Measurements from ENCODE around the gene RPS14. TPM values are rescaled to one million over a fixed set of nuclear protein-coding genes. Genes with fewer than 3 reads are reported as not detected.
A peak's percentile ranks its signal among the peaks of the same experiment; 100 is the strongest.

RPS14 gene
- total RNA-seq, 1 donor from 2014 or later: 3,639 TPM

GRCh38 chr5:150446088-150446487 is 3.5 kb downstream of the RPS14 start:
- H3K4me1 Mint-ChIP-seq: peaks cover 12% of the 10 kb centered on the region
- no peak overlapping the region for H3K9ac ChIP-seq
- no peak overlapping the region for H3K4me3 Mint-ChIP-seq
- no peak for TF ChIP-seq CTCF (IDR thresholded peaks at IDR 0.05)
- no peak for TF ChIP-seq EZH2phosphoT487 (IDR thresholded peaks at IDR 0.05)
- DNase-seq (ENCODE audit: low spot score): no peak
- H3K27ac Mint-ChIP-seq: no peak overlapping the region
- H3K36me3 ChIP-seq: peaks cover 11% of the 10 kb centered on the region
- peaks cover 9% of the 10 kb centered on the region for H3K4me1 ChIP-seq
- peaks cover 7% of the 10 kb centered on the region for H3K27me3 Mint-ChIP-seq (ENCODE audit: insufficient read depth, low read depth)
- no peak overlapping the region for H3K4me3 ChIP-seq
- no peak overlapping the region for H3K27ac ChIP-seq
- no peak overlapping the region for H2AFZ ChIP-seq (replicated peaks)
- H3F3A ChIP-seq (ENCODE audit: low read depth): peaks cover 78% of the 10 kb centered on the region
- peaks cover 3% of the 10 kb centered on the region for H3K9me3 Mint-ChIP-seq
- peaks cover 46% of the 10 kb centered on the region for H3K79me2 ChIP-seq (ENCODE audit: low read depth)
- no peaks in the 10 kb centered on the region for H3K27me3 ChIP-seq
- H4K20me1 ChIP-seq (ENCODE audit: low read depth): peaks cover 72% of the 10 kb centered on the region
- no peak overlapping the region for H3K4me2 ChIP-seq
- H3K9me3 ChIP-seq (ENCODE audit: low read depth): no peaks in the 10 kb centered on the region
- peaks cover 43% of the 10 kb centered on the region for H3K36me3 Mint-ChIP-seq

GRCh38 chr5:150444770-150445169 is 4.8 kb downstream of the RPS14 start:
- H3K36me3 Mint-ChIP-seq: peaks cover 43% of the 10 kb centered on the region

GRCh38 chr5:150443242-150444075 is 6.1 kb downstream of the RPS14 start:
- Mint-ChIP-seq H3K27ac (no peak overlapping the region), H3K4me3 (no peak overlapping the region)

More at GRCh38 chr5:150444770-150445169, 4.8 kb downstream of the RPS14 start:
- H3K27ac ChIP-seq: no peak overlapping the region
- peaks cover 11% of the 10 kb centered on the region for H3K36me3 ChIP-seq
- Mint-ChIP-seq H3K27ac (no peak overlapping the region), H3K9me3 (no peaks in the 10 kb centered on the region), H3K4me3 (no peak overlapping the region), H3K27me3 (ENCODE audit: insufficient read depth, low read depth) (peaks cover 6% of the 10 kb centered on the region), H3K4me1 (peaks cover 12% of the 10 kb centered on the region)
- no peaks in the 10 kb centered on the region for H3K9me3 ChIP-seq (ENCODE audit: low read depth)
- no peak overlapping the region for H2AFZ ChIP-seq (replicated peaks)
- H3K4me1 ChIP-seq: peaks cover 9% of the 10 kb centered on the region
- no peak overlapping the region for H3K4me2 ChIP-seq
- H3K4me3 ChIP-seq: no peak overlapping the region
- peaks cover 46% of the 10 kb centered on the region for H3K79me2 ChIP-seq (ENCODE audit: low read depth)
- H4K20me1 ChIP-seq (ENCODE audit: low read depth): peaks cover 74% of the 10 kb centered on the region
- peaks cover 84% of the 10 kb centered on the region for H3F3A ChIP-seq (ENCODE audit: low read depth)
- DNase-seq (ENCODE audit: low spot score): no peak
- no peak overlapping the region for H3K9ac ChIP-seq
- TF ChIP-seq CTCF (IDR thresholded peaks at IDR 0.05): no peak
- no peak for TF ChIP-seq EZH2phosphoT487 (IDR thresholded peaks at IDR 0.05)
- TF ChIP-seq EZH2 (IDR thresholded peaks at IDR 0.05): no peak
- no peaks in the 10 kb centered on the region for H3K27me3 ChIP-seq

More at GRCh38 chr5:150443242-150444075, 6.1 kb downstream of the RPS14 start:
- H3K9me3 Mint-ChIP-seq: no peaks in the 10 kb centered on the region
- H3K27ac ChIP-seq: peak overlapping the region; percentile 29
- peaks cover 37% of the 10 kb centered on the region for H3K36me3 Mint-ChIP-seq
- no peak overlapping the region for H3K9ac ChIP-seq
- no peak overlapping the region for H3K4me2 ChIP-seq
- H4K20me1 ChIP-seq (ENCODE audit: low read depth): peaks cover 66% of the 10 kb centered on the region
- H3K4me1 Mint-ChIP-seq: peaks cover 9% of the 10 kb centered on the region
- DNase-seq (ENCODE audit: low spot score): no peak
- H3K9me3 ChIP-seq (ENCODE audit: low read depth): no peaks in the 10 kb centered on the region
- peaks cover 11% of the 10 kb centered on the region for H3K36me3 ChIP-seq
- peaks cover 35% of the 10 kb centered on the region for H3K79me2 ChIP-seq (ENCODE audit: low read depth)
- H2AFZ ChIP-seq (replicated peaks): no peak overlapping the region
- H3K4me3 ChIP-seq: no peak overlapping the region
- H3K4me1 ChIP-seq: peaks cover 9% of the 10 kb centered on the region
- H3K27me3 Mint-ChIP-seq (ENCODE audit: insufficient read depth, low read depth): peaks cover 4% of the 10 kb centered on the region
- H3K27me3 ChIP-seq: no peaks in the 10 kb centered on the region
- H3F3A ChIP-seq (ENCODE audit: low read depth): peaks cover 84% of the 10 kb centered on the region
- TF ChIP-seq EZH2phosphoT487 (IDR thresholded peaks at IDR 0.05): no peak
- TF ChIP-seq EZH2 (IDR thresholded peaks at IDR 0.05): no peak
- no peak for TF ChIP-seq CTCF (IDR thresholded peaks at IDR 0.05)
